Ectodermal cell (in vitro differentiated cells): ENCODE data around the gene CAMSAP1.
"Not testable (repeated sequence)": the region's sequence is repeated elsewhere in the genome, so short reads cannot be mapped to it uniquely, and the experiment has no call there.

Experiments
- H3K27ac ChIP-seq: 2 replicates; pipeline ENCODE4 v1.7.0; 2013; ENCODE audit warnings: mild to moderate bottlenecking, low read depth, low read length; ENCODE audit not compliant: insufficient read depth, poor library complexity, severe bottlenecking
- H3K27me3 ChIP-seq: 2 replicates; pipeline ENCODE4 v1.7.0; 2013; ENCODE audit warnings: mild to moderate bottlenecking, low read length; ENCODE audit not compliant: insufficient read depth, control insufficient read depth, poor library complexity, severe bottlenecking
- H3K36me3 ChIP-seq: one replicate; pipeline ENCODE4 v1.7.0; 2013; ENCODE audit warnings: low read length; ENCODE audit not compliant: control insufficient read depth, insufficient read depth
- H3K4me1 ChIP-seq: one replicate; pipeline ENCODE4 v1.7.0; 2013; ENCODE audit warnings: low read length; ENCODE audit not compliant: control insufficient read depth, insufficient read depth
- H3K4me3 ChIP-seq: 2 replicates; pipeline ENCODE4 v1.7.0; 2013; ENCODE audit warnings: low read depth, low read length, control low read depth; ENCODE audit not compliant: insufficient read depth
- H3K9me3 ChIP-seq: 2 replicates; pipeline ENCODE4 v1.7.0; 2013; ENCODE audit warnings: mild to moderate bottlenecking, low read length, moderate library complexity; ENCODE audit not compliant: control insufficient read depth
- WGBS, 2 experiments: methylation state at CpG; one replicate each; pipeline ENCODE4 v1.1.7; 2013; ENCODE audit warnings: missing lambda C conversion rate in 2 of 2; 5-methylcytosine and 5-hydroxymethylcytosine counted together

CAMSAP1 gene

DNA sequence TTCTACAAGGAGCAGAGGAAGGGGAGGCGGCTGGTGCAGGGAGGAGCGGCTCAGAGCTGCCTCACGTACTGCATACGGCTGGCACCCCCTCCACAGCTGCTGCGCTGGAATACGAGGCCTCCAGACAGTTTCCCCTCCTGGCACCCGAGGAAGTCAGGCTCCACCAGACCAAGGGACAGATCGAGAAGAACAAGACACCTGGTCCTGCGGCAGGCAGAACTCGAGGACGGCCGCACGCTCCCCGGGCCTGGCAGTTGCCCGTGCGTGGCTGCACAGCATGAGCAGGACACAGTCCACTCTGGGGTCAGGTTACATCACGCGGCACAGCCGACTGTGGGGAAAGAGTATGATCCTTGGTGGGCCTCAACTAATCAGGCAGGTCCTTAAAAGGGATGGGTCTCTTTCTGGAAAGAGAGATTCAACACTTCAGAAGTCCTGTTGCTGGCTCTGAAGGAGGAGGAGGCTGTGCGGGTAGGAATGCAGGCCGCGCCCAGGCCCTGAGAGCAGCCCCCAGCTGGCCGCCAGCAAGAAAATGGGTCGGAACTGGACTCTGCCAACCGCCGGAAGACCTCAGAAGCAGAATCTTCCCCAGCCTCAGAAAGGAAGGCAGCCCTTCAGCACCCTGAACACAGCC is 42.3 kb upstream of the CAMSAP1 start:
- peaks cover 24% of the 10 kb centered on the region for H3K36me3 ChIP-seq
- no peaks in the 10 kb centered on the region for H3K4me1 ChIP-seq
- no peaks in the 10 kb centered on the region for H3K9me3 ChIP-seq
- H3K27me3 ChIP-seq = no peaks in the 10 kb centered on the region
- no peak overlapping the region for H3K27ac ChIP-seq
- WGBS, 2 experiments = 95% methylated on average over 26 of the region's 26 CpGs
- H3K4me3 ChIP-seq = no peak overlapping the region

GRCh38 chr9:135948968-135949367 is 41.6 kb upstream of the CAMSAP1 start:
- H3K9me3 ChIP-seq = no peaks in the 10 kb centered on the region
- peaks cover 21% of the 10 kb centered on the region for H3K36me3 ChIP-seq
- H3K4me1 ChIP-seq = no peaks in the 10 kb centered on the region
- H3K4me3 ChIP-seq = no peak overlapping the region
- no peaks in the 10 kb centered on the region for H3K27me3 ChIP-seq
- 93 to 96% methylated on average over 4 of the region's 4 CpGs for WGBS, 2 experiments
- no peak overlapping the region for H3K27ac ChIP-seq

- Histone ChIP-seq H3K9me3 (no peaks in the 10 kb centered on the region), H3K4me1 (no peaks in the 10 kb centered on the region), H3K27me3 (no peaks in the 10 kb centered on the region), H3K4me3 (no peak overlapping the region), H3K36me3 (peaks cover 21% of the 10 kb centered on the region), H3K27ac (no peak overlapping the region)
- 85 to 86% methylated on average over 11 of the region's 11 CpGs for WGBS, 2 experiments
Measured at GRCh38 chr9:135948446-135948845, 41.1 kb upstream of the CAMSAP1 start.

DNA sequence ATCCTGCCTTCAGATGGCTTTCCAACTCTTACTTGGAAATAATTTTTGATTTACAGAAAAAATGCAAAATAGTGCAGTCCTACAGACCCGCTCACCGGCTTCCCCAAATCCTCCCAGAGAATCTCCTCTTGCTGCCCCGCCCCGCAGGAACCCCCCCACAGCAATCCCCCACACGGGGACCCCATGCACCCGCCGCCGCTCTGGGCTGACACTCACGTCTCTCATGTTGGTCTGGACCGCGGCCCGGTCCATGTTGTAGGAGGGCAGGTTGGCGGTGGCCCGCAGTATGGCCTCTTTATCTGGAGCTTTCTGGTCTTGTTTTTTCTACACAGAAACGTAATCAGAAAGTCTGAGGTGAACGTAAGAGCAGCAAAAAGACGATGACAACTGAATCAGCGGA is 40.2 kb upstream of the CAMSAP1 start:
- Histone ChIP-seq H3K9me3 (no peaks in the 10 kb centered on the region), H3K36me3 (peaks cover 21% of the 10 kb centered on the region), H3K4me1 (no peaks in the 10 kb centered on the region), H3K27me3 (no peaks in the 10 kb centered on the region), H3K4me3 (no peak overlapping the region), H3K27ac (no peak overlapping the region)
- 96 to 97% methylated on average over 18 of the region's 18 CpGs for WGBS, 2 experiments

DNA sequence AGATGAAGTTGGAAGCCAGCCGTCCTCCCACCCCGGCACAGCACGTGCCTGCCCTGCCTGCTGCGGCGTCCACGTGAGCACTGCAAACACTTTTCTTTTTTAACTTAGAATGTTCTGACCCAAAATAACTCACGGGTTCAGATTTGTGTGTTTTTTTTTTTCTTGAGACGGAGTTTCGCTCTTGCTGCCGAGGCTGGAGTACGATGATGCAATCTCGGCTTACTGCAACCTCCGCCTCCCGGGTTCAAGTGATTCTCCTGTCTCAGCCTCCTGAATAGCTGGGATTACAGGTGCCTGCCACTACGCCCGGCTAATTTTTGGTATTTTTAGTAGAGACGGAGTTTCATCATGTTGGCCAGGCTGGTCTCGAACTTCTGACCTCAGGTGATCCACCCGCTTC is 39.8 kb upstream of the CAMSAP1 start:
- peaks cover 17% of the 10 kb centered on the region for H3K36me3 ChIP-seq
- not testable (repeated sequence) for H3K4me3 ChIP-seq, H3K4me1 ChIP-seq, H3K9me3 ChIP-seq, H3K27me3 ChIP-seq, H3K27ac ChIP-seq
- 93% methylated on average over 19 of the region's 19 CpGs for WGBS, 2 experiments

GRCh38 chr9:135946392-135946994 is 39.1 kb upstream of the CAMSAP1 start:
- no peaks in the 10 kb centered on the region for H3K9me3 ChIP-seq
- H3K4me3 ChIP-seq = no peak overlapping the region
- 95 to 96% methylated on average over 14 of the region's 14 CpGs for WGBS, 2 experiments
- no peaks in the 10 kb centered on the region for H3K27me3 ChIP-seq
- H3K27ac ChIP-seq = no peak overlapping the region
- no peaks in the 10 kb centered on the region for H3K4me1 ChIP-seq
- peaks cover 13% of the 10 kb centered on the region for H3K36me3 ChIP-seq

DNA sequence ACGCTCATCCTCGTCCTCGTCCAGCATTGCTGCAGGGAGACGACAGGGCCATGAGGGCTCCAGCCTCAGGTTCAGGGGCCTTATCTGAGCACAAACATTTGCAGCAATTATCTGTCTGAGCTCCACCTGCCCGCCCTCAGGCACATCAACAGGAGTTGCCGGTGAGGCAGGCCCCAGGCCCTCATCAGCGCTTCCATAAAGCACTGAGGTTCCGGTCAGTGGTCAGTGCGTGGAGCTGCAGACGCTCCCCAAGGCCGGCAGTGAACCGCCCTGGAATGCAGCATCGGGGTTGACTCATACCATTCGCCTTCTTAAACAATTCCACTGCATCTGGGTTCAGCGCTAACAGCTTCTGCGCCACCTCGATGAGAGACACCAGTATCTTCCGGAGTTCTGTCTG is 38.6 kb upstream of the CAMSAP1 start:
- no peaks in the 10 kb centered on the region for H3K9me3 ChIP-seq
- H3K36me3 ChIP-seq = peaks cover 13% of the 10 kb centered on the region
- H3K4me3 ChIP-seq = no peak overlapping the region
- H3K27ac ChIP-seq = no peak overlapping the region
- no peaks in the 10 kb centered on the region for H3K4me1 ChIP-seq
- 96 to 97% methylated on average over 18 of the region's 18 CpGs for WGBS, 2 experiments
- no peaks in the 10 kb centered on the region for H3K27me3 ChIP-seq

GRCh38 chr9:135944444-135945252 is 37.3 kb upstream of the CAMSAP1 start:
- H3K4me3 ChIP-seq = no peak overlapping the region
- no peak overlapping the region for H3K27ac ChIP-seq
- H3K9me3 ChIP-seq = no peaks in the 10 kb centered on the region
- peaks cover 13% of the 10 kb centered on the region for H3K36me3 ChIP-seq
- H3K4me1 ChIP-seq = no peaks in the 10 kb centered on the region
- H3K27me3 ChIP-seq = no peaks in the 10 kb centered on the region
- 94% methylated on average over 36 of the region's 36 CpGs for WGBS, 2 experiments

DNA sequence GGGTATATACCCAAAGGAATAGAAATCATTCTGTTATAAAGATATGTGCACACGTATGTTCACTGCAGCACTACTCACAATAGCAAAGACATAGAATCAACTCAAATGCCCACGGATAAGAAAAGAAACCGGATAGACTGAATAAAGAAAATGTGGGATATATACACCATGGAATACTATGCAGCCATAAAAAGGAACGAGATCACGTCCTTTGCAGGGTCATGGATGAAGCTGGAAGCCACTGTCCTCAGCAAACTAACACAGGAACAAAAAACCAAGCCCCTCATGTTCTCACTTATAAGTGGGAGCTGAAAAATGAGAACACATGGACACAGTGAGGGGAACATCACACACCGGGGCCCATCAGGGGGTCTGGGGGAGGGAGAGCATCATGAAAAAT is 36.3 kb upstream of the CAMSAP1 start:
- peaks cover 13% of the 10 kb centered on the region for H3K36me3 ChIP-seq
- not testable (repeated sequence) for H3K9me3 ChIP-seq, H3K4me1 ChIP-seq, H3K27me3 ChIP-seq, H3K4me3 ChIP-seq, H3K27ac ChIP-seq
- WGBS, 2 experiments = 89 to 94% methylated on average over 6 of the region's 6 CpGs

DNA sequence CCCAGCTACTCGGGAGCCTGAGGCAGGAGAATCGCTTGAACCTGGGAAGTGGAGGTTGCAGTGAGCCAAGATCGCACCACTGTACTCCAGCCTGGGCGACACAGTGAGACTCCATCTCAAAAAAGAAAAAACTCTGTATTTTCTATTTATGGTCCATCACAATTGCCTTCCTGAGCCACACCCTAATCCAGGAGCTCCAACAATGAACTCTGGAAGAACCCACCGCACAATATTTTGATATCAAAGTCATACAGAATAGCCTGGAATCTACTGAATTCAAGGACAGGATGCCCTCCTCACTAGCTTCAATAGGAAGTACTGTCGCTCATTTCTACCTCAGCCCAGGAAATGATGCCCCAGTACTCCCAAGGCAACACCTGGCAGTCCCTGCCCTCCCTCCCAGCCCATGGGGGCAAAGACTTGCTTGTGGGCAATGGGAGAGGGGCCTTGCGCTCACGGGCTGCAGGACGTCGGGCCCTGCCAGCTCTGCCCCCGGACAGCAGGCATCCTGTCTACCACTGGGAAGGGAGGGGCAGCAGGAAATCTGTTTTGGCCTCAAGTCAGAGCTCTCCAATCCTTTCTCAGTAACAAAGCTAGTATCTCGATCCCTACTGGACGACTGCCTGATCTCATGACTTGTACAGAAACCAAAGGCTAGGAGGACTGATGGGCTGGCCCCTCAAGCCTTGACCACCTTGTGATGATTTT is 34.1 kb upstream of the CAMSAP1 start:
- no peak overlapping the region for H3K4me3 ChIP-seq
- H3K36me3 ChIP-seq = peaks cover 28% of the 10 kb centered on the region
- H3K9me3 ChIP-seq = no peaks in the 10 kb centered on the region
- WGBS, 2 experiments = 90 to 92% methylated on average over 13 of the region's 13 CpGs
- H3K27me3 ChIP-seq = no peaks in the 10 kb centered on the region
- no peak overlapping the region for H3K27ac ChIP-seq
- H3K4me1 ChIP-seq = no peaks in the 10 kb centered on the region
